ENCODE measurements around the gene CELA1. TPM values are rescaled to one million over a fixed set of nuclear protein-coding genes. Genes with fewer than 3 reads are reported as not detected.

The CELA1 gene
- polyA plus RNA-seq (2012; ENCODE audit: insufficient read depth, insufficient read length) = not detected

DNA sequence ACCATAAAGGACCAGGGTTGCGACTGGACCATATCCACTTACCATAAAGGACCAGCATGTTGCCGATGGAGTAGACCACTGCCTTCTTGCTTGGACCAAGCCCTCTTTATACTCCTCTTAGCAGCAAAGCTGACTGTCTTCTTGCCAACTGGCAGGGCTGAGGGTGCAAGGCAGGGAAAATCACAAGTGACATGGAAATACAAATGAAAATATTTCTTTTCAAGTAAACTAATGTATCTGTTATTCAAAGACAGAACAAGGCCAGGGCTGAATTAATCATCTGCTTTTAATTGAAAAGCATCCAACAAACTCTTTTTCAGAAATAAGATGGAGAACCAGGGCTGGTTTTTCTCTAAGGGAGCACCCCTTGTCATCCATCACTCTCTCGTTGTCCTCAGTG lies at the start of gene CELA1:
Gene CELA1, minus strand, starts transcription at position 99 of the 400 bp plus-strand sequence. Its CDS starts 41 bp downstream, at position 58.
- DNase-seq (ENCODE audit: low read depth, low spot score) = no peak
- H3K4me3 ChIP-seq (ENCODE audit: low read length) = no peak within 1 kb of the TSS

DNA sequence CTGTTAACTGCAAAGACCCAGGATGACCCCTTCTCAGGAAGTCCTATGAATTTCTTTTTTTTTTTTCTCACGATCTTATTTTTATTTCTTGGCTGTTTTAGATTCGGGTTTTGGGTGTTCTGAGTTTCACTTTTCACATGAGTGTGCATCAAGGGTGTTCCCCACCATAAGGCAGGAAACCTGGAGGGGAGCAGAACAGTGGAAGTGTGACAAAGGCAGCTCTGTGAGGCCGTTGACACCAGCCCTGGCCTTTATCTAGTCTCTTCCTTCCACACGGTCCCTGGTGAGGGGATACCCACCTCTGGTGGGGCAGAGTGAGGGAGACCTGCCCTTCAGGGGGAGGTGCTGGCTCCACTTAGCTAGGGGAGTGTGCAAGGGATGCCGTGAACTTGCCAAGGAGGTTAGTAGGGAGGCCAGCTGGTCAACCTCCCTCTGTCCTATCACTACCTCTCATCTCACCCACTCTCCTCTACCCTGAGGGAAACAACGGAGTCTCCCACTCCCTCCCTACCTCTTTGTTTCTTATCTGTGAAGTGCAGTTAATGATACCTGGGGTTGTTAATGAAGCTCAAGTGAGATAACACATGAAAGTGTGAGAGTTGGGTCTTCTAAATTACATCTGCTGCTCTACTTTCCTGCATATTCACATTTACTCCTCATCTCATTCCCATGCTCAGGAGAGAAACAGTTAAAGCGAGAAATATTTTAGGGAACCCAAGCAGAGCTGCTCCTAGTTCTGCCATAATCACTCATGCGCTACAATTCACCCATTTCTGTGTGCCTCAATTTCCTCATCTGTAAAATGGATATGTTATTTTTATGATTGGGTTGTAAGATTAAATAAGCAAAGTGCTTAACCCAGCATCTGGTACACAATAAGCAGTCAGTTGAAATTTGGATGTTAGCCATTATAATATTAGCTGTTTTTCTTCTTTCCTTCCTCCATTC lies 49.1 kb upstream of the CELA1 start:
- peak overlapping the region; percentile 31 for H3K4me3 ChIP-seq (ENCODE audit: low read length)
- DNase-seq (ENCODE audit: low read depth, low spot score) = peak; percentile 32

DNA sequence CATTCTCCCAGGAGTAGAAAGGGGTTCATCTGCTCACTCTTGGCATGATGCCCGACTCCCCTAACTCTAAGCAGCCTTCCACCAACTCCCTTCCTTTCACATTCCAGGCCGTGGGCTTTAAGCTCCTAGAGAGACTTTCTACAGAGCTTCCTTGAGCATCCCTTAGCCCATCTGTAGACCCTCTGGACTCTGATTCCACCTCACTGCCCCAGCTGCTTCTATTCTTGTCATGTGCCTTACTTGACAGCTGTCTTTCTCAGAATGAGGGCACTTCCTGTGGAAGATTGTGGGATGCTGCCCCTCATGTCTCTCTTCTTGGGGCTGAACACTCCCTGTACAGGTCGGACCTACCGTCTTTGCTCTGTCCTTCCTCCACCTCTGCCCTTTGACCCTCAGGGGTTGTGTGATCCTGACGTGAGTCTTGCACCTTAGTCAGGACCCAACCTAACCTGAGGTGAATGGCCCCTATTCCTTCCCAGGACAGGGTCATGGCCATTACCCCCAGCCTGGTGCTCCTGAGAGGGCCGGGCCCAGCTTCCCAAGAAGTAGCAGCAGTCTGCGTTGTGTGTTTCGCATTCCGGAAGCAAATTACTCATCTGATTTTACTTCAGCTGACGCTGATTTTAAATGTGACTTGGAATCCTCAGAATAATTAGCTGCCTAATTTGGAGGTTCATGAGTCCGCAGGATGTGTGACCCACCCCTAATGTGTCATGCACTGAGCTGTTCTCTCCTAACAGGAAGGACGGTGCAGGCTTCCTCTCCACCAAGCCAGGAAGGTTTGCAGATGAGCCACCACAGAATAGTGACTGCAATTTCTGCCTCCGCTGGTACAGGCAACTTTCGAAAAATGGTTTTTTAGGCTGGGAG lies 47.4 kb upstream of the CELA1 start:
- DNase-seq (ENCODE audit: low read depth, low spot score) = peak; percentile 42
- H3K4me3 ChIP-seq (ENCODE audit: low read length) = no peak overlapping the region

DNA sequence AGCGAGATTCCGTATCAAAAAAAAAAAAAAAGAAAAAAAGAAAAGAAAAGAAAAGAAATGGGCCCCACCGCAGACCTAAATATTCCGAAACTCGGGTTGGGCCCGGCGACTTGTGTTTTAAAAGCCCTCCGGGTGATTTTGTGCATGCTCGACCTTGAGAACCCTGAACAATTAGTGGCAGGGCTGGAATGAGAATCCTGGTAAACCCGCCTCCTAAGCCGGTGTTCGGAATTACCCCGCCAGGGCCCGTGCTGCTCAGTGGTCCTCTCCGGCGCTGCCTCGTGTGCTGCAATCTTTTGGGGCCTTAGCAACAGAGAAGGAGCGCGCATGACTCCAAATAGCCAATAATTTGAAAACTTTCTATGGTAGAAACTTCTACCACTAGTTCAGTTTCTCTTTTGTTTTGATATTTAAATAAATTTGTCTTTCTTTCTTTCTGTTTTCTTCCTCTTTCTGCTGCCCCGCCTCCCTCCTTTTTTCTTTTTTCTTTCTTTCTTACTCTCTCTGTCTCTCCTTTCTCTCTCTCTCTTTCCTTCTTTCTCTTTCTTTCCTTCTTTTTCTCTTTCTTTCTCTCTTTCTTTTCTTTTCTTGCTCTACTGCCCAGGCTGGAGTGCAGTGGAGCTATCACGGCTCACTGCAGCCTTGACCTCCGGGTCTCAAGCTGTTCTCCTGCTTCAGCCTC lies 46.2 kb upstream of the CELA1 start:
- H3K4me3 ChIP-seq (ENCODE audit: low read length) = no peak overlapping the region
- DNase-seq (ENCODE audit: low read depth, low spot score) = no peak

DNA sequence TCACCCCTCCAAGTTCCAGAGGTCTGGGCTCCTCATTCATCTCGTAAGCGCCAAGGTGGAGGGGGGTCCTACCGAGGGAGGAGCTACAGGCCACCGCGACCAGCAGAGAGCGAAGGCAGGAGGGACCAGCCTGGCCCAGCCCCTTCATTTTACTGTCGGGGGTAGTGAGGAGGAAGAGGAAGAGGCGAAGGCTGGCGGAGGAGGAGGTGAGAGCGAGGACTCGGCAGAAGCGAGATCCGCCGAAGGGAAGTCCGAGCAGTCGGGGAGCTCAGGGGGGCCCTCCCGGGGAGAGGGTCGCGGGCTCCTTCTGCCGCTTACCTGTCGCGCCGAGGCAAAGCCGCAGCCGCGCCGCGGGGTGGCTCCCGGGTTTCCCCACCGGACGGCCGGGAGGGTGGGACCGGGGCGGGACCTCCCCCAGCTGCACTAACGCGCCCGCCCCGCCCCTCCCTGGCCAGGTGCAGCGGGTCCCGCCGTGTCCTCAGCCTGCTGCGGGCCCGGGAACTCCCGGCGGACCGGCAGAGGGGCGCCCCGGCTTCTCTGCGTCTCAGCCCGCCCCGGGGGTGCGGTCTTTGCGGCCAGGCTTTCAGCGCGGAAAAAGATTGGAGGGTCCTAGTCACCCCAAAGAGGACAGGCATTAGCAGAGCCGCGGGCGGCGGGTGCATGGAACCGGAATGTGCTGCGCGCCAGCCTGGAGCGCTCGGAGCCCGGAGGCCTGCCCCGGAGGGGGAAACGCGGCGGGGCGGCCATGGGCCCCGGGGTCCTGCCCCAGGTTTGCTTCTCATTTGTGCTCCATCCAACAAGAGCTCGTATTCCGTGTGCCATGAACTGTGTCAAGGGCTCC lies 45.0 kb upstream of the CELA1 start, which contains the start of gene GALNT6:
Gene GALNT6, minus strand, starts transcription at position 124 of the 841 bp plus-strand sequence. CDS start 11,625 bp downstream, outside the sequence.
- DNase-seq (ENCODE audit: low read depth, low spot score) = peak; percentile 55
- H3K4me3 ChIP-seq (ENCODE audit: low read length) = peak within 1 kb of the TSS; percentile 76

DNA sequence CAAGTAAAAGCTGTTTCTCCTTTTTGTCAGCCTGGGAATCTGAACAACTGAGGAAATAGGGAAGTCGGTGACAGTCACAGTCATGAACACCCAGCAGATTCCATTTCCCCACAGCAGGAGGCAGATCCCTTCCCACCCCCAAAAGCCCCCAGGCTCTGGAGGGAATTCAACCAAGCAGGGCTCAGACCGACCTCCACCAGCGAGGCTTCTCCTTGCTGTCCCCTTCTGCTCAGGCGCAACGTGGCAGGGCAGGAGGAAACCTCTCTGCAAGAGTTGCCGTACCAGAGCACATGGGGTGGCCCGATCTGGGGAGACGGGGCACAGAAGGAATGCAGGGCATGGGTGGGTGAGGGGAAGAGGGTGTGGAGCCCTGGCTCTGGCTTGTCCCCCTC lies 44.4 kb upstream of the CELA1 start:
- H3K4me3 ChIP-seq (ENCODE audit: low read length) = peak overlapping the region; percentile 76
- DNase-seq (ENCODE audit: low read depth, low spot score) = no peak

DNA sequence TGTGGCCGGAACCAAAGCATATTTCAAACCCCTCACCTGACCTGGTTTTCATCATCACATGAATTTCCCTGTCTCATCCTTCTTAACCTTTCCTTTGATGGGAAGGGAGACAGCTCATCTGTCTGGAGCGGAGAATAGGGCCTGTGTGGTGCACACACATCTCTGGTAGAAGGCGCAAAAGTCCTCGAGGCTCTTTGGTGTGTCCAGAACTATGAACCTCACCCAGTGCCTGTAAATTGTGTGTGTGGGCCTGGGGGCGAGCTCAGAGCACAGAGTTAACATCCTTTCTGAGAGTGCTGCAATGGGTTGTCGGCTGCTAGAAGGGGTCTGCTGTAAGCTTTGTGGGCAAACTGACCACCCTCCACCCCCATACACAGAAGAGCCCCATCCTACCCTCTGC lies 44.0 kb upstream of the CELA1 start:
- no peak for DNase-seq (ENCODE audit: low read depth, low spot score)
- H3K4me3 ChIP-seq (ENCODE audit: low read length) = peak overlapping the region; percentile 76

DNA sequence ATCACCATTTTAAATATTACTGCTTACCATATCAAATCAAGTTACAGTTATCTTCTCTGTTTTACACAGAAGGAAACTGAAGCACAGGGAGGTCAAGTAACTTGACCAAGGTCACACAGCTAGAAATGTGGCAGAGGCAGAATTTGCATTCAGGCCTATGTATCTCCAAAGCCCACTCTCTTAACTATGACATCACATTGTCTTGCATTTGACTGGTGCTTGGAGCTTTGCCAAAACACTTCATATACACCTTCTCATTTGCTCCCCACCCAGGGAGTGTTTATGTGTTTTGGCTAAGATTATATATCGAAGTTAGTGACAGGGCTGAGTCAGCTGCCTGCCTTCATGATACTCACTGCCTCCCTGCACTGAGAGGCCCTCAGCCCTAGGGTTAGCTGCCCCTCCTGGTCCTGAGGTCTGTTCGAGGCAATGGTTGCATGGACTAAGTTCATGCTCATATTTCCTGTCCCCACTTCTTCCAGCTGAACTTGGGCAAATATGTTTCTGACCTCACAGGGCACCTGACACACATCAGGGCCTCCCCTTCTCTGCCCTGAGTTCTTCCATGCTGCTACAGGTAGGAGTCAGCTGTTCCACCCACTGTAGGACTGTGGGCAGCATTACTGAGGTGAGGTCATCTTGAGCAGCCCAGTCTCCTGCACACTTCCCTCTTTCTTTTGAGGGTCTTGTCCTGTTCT lies 43.0 kb upstream of the CELA1 start:
- no peak overlapping the region for H3K4me3 ChIP-seq (ENCODE audit: low read length)

DNA sequence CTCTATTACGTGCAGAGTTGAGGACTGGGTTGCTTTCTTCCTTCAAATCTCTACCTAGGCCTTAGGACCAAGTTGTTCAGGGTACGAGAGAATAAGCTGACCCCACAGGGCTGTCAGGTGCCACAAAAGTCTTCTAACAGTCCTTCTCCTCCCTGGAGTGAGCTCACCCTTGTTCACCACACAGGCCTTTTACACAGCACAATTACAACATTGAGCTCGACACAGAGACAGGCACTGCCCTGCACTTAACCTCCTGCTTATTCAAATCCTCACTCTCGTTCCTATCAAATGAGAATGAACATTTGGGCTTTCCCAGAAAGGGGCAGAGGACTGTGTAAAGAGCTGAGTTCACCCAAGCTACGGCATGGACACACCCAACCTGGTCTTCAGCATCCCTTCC lies 42.4 kb upstream of the CELA1 start:
- no peak for DNase-seq (ENCODE audit: low read depth, low spot score)
- no peak overlapping the region for H3K4me3 ChIP-seq (ENCODE audit: low read length)

More for the DNA sequence above, 43.0 kb upstream of the CELA1 start:
- peak; percentile 57 for DNase-seq (ENCODE audit: low read depth, low spot score)

DNA sequence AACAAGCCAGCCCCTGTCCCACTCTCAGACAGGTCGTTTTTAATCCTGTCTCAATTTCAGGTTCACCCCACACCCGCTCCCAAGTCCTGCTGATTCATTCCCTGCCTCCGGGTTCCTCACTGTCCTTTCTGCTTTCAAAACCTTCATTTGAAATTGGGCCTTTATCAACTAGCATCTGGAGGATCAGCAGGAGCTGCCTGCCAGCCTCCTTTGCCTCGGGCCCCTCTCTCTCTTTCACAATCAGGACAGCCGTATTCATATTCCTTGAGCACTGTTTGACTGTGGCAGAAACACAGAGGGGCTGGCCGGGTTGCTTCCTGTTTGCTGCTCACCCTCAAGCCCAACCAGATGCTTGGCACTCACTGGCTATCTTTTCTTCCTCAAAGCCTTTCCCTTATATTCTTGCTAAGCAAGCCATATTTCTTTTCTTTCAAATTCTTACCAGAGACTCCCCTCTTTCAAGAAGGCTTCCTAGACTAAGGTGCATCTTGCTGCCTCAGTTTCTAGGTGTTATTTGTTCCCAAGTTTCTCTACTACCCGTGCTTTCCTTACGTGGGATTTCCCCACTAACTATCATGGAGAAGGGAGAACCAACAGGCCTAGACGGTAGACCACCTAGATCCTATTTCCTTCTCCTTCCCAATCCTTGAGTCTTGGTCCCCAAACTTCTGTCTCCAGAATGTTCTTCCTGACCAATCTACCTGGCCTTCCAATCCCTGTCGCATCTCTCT lies 41.8 kb upstream of the CELA1 start:
- no peak overlapping the region for H3K4me3 ChIP-seq (ENCODE audit: low read length)
- no peak for DNase-seq (ENCODE audit: low read depth, low spot score)

DNA sequence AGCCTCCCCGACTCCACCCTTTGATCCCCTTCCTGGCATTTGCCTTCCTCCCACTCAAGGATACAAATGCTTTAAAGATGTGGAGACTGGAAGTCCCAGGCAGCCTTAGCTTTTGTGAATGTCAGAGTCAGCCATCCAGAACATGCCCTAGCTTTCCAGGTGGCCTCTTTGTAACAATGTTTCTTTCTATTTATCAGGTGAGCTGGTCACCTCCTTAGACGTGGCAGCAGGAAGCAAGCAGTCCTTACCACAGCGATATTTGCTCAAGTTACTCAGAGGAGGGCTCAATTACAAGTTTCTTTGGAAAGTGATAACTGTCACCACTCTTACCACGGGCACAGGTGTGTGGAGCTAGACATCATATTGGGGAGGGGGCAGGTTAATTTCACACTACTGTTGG lies 39.9 kb upstream of the CELA1 start:
- peak; percentile 42 for DNase-seq (ENCODE audit: low read depth, low spot score)

DNA sequence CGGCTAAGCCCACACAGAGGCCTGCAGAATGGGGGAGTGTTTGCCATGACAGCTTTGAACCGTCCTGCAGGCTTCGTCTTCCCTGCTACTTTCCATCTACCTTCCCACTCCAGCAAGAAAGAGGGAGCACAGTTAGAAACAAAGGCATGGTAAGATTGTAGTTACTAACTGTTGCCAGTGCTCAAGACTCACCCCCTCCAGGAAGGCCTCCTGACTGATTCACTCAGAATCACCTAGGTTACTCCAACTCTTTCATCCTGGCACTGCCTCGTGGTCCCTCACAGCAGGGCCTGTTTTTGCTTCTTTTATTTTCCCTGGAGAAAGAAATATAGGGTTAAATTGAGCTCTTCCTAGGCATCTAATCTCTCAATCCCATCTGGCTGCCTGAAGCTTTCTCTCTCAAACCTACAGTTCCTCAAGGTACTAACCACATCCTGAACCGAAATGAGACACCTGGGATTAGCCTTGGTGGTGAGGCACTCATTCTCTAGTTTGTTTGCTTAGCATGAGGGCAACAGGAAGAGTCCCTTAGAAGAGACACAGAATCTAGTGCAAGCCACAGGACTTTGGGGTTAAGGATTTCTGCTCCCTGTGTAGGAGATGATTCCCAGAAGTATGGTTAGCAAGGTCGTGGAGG lies 36.9 kb upstream of the CELA1 start:
- DNase-seq (ENCODE audit: low read depth, low spot score) = peak; percentile 94

More for the DNA sequence above, 39.9 kb upstream of the CELA1 start:
- no peak overlapping the region for H3K4me3 ChIP-seq (ENCODE audit: low read length)

DNA sequence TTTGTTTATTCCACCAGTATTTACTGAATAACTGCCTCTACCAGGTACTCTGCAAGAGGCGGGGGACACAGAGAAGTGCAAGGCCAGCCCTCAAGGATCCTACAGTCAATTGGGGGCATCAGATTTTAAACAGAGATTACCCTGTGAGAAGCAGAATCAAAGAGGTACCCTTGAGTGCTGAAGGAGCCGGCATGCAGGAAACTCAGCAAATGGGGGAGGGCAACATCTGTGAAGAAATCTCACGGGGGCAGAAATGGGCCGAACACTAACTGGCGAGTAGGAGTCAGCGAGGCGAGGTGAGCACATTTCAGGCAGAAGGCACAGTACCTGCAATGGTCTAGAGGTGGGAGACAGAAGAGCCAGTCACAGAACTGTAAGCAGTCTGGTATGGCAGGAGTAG lies 35.7 kb upstream of the CELA1 start:
- H3K4me3 ChIP-seq (ENCODE audit: low read length) = peak overlapping the region; percentile 16; the same call in 1 of the 2 replicates
- DNase-seq (ENCODE audit: low read depth, low spot score) = peak; percentile 56

More for the DNA sequence above, 36.9 kb upstream of the CELA1 start:
- no peak overlapping the region; the same call in 1 of the 2 replicates for H3K4me3 ChIP-seq (ENCODE audit: low read length)

DNA sequence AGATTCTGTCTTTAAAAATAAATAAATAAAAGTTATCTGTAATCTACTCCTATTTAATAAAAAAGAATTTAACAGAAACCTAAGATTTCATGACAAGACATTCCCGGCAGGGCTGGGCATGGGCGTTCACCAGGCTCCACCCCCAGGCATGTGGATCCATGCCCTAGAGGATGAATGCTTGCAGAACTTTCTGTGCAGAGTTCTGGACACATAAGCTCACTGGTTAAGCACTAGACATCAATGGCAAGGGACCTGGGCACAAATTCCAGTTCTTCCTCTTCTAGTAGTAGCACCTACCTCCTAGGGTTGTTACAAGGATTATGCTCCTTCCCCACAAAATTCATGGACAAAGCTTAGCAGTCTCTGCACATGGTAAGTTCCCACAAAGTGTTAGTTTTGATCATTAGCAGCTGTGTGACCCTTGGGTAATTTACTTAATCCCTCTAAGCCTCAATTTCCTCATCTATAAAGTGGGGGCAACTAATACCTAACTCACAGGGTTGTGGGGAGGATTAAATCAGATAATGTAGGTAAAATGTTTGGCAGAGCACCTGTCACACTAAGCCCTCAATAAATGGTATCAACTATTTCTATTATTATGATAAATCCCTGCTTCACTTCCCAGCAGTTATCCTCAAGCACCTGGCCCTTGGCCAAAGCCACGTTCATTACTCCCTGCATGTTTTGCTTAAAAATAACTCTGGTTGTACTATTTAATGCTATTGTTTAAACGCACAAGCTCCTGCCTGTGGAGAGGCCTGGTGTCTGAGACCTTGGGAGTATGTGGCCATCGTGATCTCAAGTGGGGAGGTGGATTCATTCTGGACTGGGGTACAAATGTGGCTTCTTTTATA lies 35.0 kb upstream of the CELA1 start:
- DNase-seq (ENCODE audit: low read depth, low spot score) = no peak
- H3K4me3 ChIP-seq (ENCODE audit: low read length) = no peak overlapping the region

DNA sequence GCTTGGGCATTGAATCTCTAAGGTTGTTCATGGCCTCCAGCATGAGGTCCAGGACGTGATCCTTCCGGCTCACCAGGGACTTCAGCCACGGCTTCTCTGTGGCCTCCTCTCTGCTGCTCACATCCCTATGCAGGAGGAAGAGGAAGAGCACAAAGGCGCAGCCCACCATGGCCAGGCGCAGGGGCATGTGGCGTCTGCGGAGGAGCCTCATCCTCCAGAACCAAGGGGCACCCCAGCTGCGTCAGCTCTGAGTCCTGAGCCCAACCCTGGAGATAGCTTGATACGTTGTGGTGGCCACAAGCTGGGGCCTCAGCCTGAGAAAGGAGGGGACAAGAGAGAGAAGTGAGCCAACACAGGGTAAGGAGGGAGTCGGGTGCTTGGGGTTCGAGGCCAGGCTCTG lies 33.1 kb upstream of the CELA1 start:
- no peak overlapping the region for H3K4me3 ChIP-seq (ENCODE audit: low read length)

DNA sequence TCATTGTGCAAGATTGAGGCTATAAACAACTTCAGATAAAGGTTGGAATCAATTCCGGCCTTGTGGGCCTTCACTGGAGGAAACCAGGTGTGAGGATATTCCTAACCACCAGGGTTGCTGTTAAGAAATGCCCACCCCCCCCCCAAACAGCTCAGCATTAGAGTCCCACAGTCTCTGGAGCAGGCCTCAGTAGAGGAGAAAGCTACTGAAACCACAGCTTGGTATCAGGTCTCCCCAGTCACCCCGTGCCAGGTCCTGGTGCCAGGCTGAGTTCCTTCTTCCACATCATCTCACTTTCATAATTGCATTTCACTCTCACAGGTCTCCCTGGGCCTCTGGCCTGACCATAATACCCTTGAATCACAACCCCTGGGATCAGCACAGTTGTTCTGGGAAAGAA lies 32.3 kb upstream of the CELA1 start:
- H3K4me3 ChIP-seq (ENCODE audit: low read length) = no peak overlapping the region; the same call in 1 of the 2 replicates
- peak; percentile 91 for DNase-seq (ENCODE audit: low read depth, low spot score)

More for the DNA sequence above, 33.1 kb upstream of the CELA1 start:
- no peak for DNase-seq (ENCODE audit: low read depth, low spot score)
